HEK293 (cell line): ENCODE data around the gene MARCHF3.

ENCODE experiments used
- CTCF ChIA-PET: fragments of 350-600 bp; formaldehyde crosslinking; extraction: SDS; loops from one replicate; lab custom pipeline; 2021; ENCODE audit warnings: antibody characterized with exemption; lab: Yijun Ruan, JAX
- POLR2A ChIA-PET: fragments of 300-600 bp; formaldehyde crosslinking; extraction: SDS; loops from one replicate; lab custom pipeline; 2020; ENCODE audit warnings: antibody characterized with exemption, inconsistent platforms; lab: Yijun Ruan, JAX
- H3K27ac ChIP-seq: fragments of 200-500 bp; sonication (Bioruptor generic); 2 replicates; pipeline ENCODE4 v1.5.1; 2014; ENCODE audit warnings: low read depth, low read length, control low read depth, inconsistent platforms; ENCODE audit errors: extremely low read depth
- H3K36me3 ChIP-seq, 2 experiments: fragments of 200-500 bp in 1 of 2; sonication (Bioruptor generic) in 1 of 2; 1 replicate in 1 of 2; 2 replicates in 1 of 2; pipeline ENCODE4 v1.5.1; 2014 to 2017; ENCODE audit warnings: inconsistent platforms in 2 of 2, low read length in 2 of 2; ENCODE audit not compliant: control insufficient read depth in 2 of 2, insufficient read depth in 1 of 2
- H3K4me1 ChIP-seq: fragments of 200-500 bp; sonication (Bioruptor generic); 2 replicates; pipeline ENCODE4 v1.5.1; 2014; ENCODE audit warnings: mild to moderate bottlenecking, low read length, inconsistent platforms; ENCODE audit not compliant: control insufficient read depth, insufficient read depth
- H3K4me3 ChIP-seq: 2 replicates; pipeline ENCODE4 v1.5.1; 2011; ENCODE audit warnings: low read depth, mild to moderate bottlenecking, control low read depth, low read length, moderate library complexity
- H3K9me3 ChIP-seq: fragments of 200-500 bp; sonication (Bioruptor generic); 2 replicates; pipeline ENCODE4 v1.5.1; 2014; ENCODE audit warnings: low read depth, low read length, inconsistent platforms; ENCODE audit not compliant: control insufficient read depth, insufficient read depth
- BCL6B ChIP-seq: fragments of 450-650 bp; formaldehyde crosslinking; IDR thresholded peaks from 2 replicates; pipeline ENCODE4 v1.5.1; 2017; ENCODE audit warnings: missing biosample characterization, missing genetic modification characterization
- FEZF1 ChIP-seq: fragments of 450-650 bp; formaldehyde crosslinking; IDR thresholded peaks from 2 replicates; pipeline ENCODE4 v1.5.1; 2016; ENCODE audit warnings: missing biosample characterization, missing genetic modification characterization
- GLIS1 ChIP-seq: fragments of 450-650 bp; formaldehyde crosslinking; IDR thresholded peaks from 2 replicates; pipeline ENCODE4 v1.5.1; 2016; ENCODE audit warnings: missing biosample characterization, missing genetic modification characterization
- REPIN1 ChIP-seq: fragments of 450-650 bp; formaldehyde crosslinking; IDR thresholded peaks from 2 replicates; pipeline ENCODE4 v1.5.1; 2017; ENCODE audit warnings: missing biosample characterization, missing genetic modification characterization, low read depth
- YY1 ChIP-seq: fragments of 450-650 bp; formaldehyde crosslinking; IDR thresholded peaks from 2 replicates; pipeline ENCODE4 v1.5.1; 2018; ENCODE audit warnings: missing biosample characterization, missing genetic modification characterization
- ZNF19 ChIP-seq: fragments of 450-650 bp; formaldehyde crosslinking; IDR thresholded peaks from 2 replicates; pipeline ENCODE4; 2016; ENCODE audit warnings: missing biosample characterization, missing genetic modification characterization, low read depth
- ZNF2 ChIP-seq: fragments of 450-650 bp; formaldehyde crosslinking; IDR thresholded peaks from 2 replicates; pipeline ENCODE4 v1.5.1; 2016; ENCODE audit warnings: missing biosample characterization, missing genetic modification characterization
- ZNF239 ChIP-seq: fragments of 450-650 bp; formaldehyde crosslinking; IDR thresholded peaks from 2 replicates; pipeline ENCODE4 v1.5.1; 2016; ENCODE audit warnings: missing biosample characterization, missing genetic modification characterization
- ZNF350 ChIP-seq: fragments of 450-650 bp; formaldehyde crosslinking; IDR thresholded peaks from 2 replicates; pipeline ENCODE4 v1.5.0; 2017; ENCODE audit warnings: missing biosample characterization, mild to moderate bottlenecking, missing genetic modification characterization
- ZNF416 ChIP-seq: fragments of 450-650 bp; formaldehyde crosslinking; IDR thresholded peaks from 2 replicates; pipeline ENCODE4 v1.5.1; 2016; ENCODE audit warnings: missing biosample characterization, missing genetic modification characterization
- ZNF433 ChIP-seq: fragments of 450-650 bp; formaldehyde crosslinking; IDR thresholded peaks from 2 replicates; pipeline ENCODE4 v1.5.1; 2016; ENCODE audit warnings: missing biosample characterization, missing genetic modification characterization, low read depth
- ZNF513 ChIP-seq: fragments of 450-650 bp; IDR thresholded peaks from 2 replicates; pipeline ENCODE4 v1.5.1; 2018; ENCODE audit warnings: missing biosample characterization, missing genetic modification characterization
- ZNF624 ChIP-seq: fragments of 450-650 bp; formaldehyde crosslinking; IDR thresholded peaks from 2 replicates; pipeline ENCODE4 v1.5.1; 2017; ENCODE audit warnings: missing biosample characterization, missing genetic modification characterization
- ZSCAN30 ChIP-seq: fragments of 450-650 bp; IDR thresholded peaks from 2 replicates; pipeline ENCODE4 v1.5.1; 2018; ENCODE audit warnings: missing biosample characterization, mild to moderate bottlenecking, missing genetic modification characterization, moderate library complexity
- ZXDB ChIP-seq: fragments of 450-650 bp; formaldehyde crosslinking; IDR thresholded peaks from 2 replicates; pipeline ENCODE4 v1.5.1; 2016; ENCODE audit warnings: missing biosample characterization, missing genetic modification characterization
- TF ChIP-seq, protein P1 (sequence below): fragments of 450-650 bp; formaldehyde crosslinking; IDR thresholded peaks from 2 replicates; pipeline ENCODE4 v1.5.1; 2017; ENCODE audit warnings: missing biosample characterization, missing genetic modification characterization
- TF ChIP-seq, protein P2 (sequence below): fragments of 450-650 bp; formaldehyde crosslinking; IDR thresholded peaks from 2 replicates; pipeline ENCODE4 v1.5.1; 2016; ENCODE audit warnings: missing biosample characterization, missing genetic modification characterization, borderline replicate concordance
- TF ChIP-seq, protein P3 (sequence below): fragments of 450-650 bp; formaldehyde crosslinking; IDR thresholded peaks from 2 replicates; pipeline ENCODE4 v1.5.1; 2016; ENCODE audit warnings: missing biosample characterization, missing genetic modification characterization
- TF ChIP-seq, protein P4 (sequence below): fragments of 450-650 bp; formaldehyde crosslinking; IDR thresholded peaks from 2 replicates; pipeline ENCODE4 v1.5.1; 2016; ENCODE audit warnings: missing biosample characterization, missing genetic modification characterization, borderline replicate concordance

Gene MARCHF3

DNA sequence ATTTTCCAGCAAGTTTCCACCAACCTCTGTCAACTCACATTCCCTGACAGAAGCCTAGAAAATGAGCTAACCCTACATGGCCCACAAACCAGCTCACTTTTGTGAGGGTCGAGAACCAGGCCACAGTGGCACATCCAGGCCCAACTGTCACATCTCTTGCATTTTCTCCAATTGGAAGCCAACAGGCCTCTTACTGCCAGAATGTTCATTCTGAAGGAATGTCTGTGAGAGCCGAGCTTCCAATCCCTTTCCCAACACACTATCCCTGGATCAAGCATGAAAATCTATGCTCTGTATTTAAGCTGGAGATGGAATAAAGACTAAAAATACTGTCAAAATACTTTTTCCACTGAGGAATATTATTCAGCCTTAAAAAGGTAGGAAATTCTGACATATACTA is 20.0 kb downstream of the MARCHF3 start (continued):
- no peak for TF ChIP-seq FEZF1 (tag by site-specific recombination)
- TF ChIP-seq ZNF433 (tag by site-specific recombination), result no peak
- TF ChIP-seq, protein P1, sequence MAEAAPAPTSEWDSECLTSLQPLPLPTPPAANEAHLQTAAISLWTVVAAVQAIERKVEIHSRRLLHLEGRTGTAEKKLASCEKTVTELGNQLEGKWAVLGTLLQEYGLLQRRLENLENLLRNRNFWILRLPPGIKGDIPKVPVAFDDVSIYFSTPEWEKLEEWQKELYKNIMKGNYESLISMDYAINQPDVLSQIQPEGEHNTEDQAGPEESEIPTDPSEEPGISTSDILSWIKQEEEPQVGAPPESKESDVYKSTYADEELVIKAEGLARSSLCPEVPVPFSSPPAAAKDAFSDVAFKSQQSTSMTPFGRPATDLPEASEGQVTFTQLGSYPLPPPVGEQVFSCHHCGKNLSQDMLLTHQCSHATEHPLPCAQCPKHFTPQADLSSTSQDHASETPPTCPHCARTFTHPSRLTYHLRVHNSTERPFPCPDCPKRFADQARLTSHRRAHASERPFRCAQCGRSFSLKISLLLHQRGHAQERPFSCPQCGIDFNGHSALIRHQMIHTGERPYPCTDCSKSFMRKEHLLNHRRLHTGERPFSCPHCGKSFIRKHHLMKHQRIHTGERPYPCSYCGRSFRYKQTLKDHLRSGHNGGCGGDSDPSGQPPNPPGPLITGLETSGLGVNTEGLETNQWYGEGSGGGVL (tag by site-specific recombination), result no peak
- no peak for TF ChIP-seq REPIN1

GRCh38 chr5:127009784-127010183 is 20.6 kb downstream of the MARCHF3 start:
- no peak overlapping the region for H3K4me3 ChIP-seq
- TF ChIP-seq ZNF239, result no peak
- no peak for TF ChIP-seq ZNF2 (tag by site-specific recombination)
- no peak for TF ChIP-seq ZNF19 (tag by site-specific recombination)
- no peak for TF ChIP-seq ZSCAN30 (tag by site-specific recombination)
- TF ChIP-seq BCL6B (tag by site-specific recombination), result no peak
- 0 out of 2 replicates have a peak, but pooled peaks cover 2% of the 10 kb centered on the region for H3K4me1 ChIP-seq
- H3K27ac ChIP-seq, result no peak overlapping the region
- CTCF ChIA-PET, result no interaction called here
- POLR2A ChIA-PET, result no interaction called here
- H3K36me3 ChIP-seq, result no peaks in the 10 kb centered on the region
- H3K9me3 ChIP-seq, result no peaks in the 10 kb centered on the region

- H3K36me3 ChIP-seq, result no peaks in the 10 kb centered on the region
- CTCF ChIA-PET, result interaction anchor here (0.6 kb wide), 1 partner anchor 205 kb away, joined by 3 read pairs; no protein-coding TSS in a partner anchor
- no peaks in the 10 kb centered on the region for H3K9me3 ChIP-seq
- H3K27ac ChIP-seq, result no peak overlapping the region
- no peak overlapping the region for H3K4me3 ChIP-seq
- 0 out of 2 replicates have a peak, but pooled peaks cover 2% of the 10 kb centered on the region for H3K4me1 ChIP-seq
- POLR2A ChIA-PET, result no interaction called here
- TF ChIP-seq ZNF513 (tag by site-specific recombination) (no peak), YY1 (tag by site-specific recombination) (no peak), ZNF350 (tag by site-specific recombination) (no peak), ZNF416 (tag by site-specific recombination) (no peak), GLIS1 (no peak), ZNF624 (tag by site-specific recombination) (no peak), ZXDB (no peak)
- TF ChIP-seq, protein P2, sequence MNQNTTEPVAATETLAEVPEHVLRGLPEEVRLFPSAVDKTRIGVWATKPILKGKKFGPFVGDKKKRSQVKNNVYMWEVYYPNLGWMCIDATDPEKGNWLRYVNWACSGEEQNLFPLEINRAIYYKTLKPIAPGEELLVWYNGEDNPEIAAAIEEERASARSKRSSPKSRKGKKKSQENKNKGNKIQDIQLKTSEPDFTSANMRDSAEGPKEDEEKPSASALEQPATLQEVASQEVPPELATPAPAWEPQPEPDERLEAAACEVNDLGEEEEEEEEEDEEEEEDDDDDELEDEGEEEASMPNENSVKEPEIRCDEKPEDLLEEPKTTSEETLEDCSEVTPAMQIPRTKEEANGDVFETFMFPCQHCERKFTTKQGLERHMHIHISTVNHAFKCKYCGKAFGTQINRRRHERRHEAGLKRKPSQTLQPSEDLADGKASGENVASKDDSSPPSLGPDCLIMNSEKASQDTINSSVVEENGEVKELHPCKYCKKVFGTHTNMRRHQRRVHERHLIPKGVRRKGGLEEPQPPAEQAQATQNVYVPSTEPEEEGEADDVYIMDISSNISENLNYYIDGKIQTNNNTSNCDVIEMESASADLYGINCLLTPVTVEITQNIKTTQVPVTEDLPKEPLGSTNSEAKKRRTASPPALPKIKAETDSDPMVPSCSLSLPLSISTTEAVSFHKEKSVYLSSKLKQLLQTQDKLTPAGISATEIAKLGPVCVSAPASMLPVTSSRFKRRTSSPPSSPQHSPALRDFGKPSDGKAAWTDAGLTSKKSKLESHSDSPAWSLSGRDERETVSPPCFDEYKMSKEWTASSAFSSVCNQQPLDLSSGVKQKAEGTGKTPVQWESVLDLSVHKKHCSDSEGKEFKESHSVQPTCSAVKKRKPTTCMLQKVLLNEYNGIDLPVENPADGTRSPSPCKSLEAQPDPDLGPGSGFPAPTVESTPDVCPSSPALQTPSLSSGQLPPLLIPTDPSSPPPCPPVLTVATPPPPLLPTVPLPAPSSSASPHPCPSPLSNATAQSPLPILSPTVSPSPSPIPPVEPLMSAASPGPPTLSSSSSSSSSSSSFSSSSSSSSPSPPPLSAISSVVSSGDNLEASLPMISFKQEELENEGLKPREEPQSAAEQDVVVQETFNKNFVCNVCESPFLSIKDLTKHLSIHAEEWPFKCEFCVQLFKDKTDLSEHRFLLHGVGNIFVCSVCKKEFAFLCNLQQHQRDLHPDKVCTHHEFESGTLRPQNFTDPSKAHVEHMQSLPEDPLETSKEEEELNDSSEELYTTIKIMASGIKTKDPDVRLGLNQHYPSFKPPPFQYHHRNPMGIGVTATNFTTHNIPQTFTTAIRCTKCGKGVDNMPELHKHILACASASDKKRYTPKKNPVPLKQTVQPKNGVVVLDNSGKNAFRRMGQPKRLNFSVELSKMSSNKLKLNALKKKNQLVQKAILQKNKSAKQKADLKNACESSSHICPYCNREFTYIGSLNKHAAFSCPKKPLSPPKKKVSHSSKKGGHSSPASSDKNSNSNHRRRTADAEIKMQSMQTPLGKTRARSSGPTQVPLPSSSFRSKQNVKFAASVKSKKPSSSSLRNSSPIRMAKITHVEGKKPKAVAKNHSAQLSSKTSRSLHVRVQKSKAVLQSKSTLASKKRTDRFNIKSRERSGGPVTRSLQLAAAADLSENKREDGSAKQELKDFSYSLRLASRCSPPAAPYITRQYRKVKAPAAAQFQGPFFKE, result no peak
- TF ChIP-seq, protein P3, sequence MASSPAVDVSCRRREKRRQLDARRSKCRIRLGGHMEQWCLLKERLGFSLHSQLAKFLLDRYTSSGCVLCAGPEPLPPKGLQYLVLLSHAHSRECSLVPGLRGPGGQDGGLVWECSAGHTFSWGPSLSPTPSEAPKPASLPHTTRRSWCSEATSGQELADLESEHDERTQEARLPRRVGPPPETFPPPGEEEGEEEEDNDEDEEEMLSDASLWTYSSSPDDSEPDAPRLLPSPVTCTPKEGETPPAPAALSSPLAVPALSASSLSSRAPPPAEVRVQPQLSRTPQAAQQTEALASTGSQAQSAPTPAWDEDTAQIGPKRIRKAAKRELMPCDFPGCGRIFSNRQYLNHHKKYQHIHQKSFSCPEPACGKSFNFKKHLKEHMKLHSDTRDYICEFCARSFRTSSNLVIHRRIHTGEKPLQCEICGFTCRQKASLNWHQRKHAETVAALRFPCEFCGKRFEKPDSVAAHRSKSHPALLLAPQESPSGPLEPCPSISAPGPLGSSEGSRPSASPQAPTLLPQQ (tag by site-specific recombination), result no peak
- TF ChIP-seq, protein P4, sequence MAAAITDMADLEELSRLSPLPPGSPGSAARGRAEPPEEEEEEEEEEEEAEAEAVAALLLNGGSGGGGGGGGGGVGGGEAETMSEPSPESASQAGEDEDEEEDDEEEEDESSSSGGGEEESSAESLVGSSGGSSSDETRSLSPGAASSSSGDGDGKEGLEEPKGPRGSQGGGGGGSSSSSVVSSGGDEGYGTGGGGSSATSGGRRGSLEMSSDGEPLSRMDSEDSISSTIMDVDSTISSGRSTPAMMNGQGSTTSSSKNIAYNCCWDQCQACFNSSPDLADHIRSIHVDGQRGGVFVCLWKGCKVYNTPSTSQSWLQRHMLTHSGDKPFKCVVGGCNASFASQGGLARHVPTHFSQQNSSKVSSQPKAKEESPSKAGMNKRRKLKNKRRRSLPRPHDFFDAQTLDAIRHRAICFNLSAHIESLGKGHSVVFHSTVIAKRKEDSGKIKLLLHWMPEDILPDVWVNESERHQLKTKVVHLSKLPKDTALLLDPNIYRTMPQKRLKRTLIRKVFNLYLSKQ (tag by site-specific recombination), result no peak
These were observed 21.9 kb downstream of the MARCHF3 start for GRCh38 chr5:127008300-127008975.
